ENCODE data around the gene ZDHHC18.

The ZDHHC18 gene

DNA sequence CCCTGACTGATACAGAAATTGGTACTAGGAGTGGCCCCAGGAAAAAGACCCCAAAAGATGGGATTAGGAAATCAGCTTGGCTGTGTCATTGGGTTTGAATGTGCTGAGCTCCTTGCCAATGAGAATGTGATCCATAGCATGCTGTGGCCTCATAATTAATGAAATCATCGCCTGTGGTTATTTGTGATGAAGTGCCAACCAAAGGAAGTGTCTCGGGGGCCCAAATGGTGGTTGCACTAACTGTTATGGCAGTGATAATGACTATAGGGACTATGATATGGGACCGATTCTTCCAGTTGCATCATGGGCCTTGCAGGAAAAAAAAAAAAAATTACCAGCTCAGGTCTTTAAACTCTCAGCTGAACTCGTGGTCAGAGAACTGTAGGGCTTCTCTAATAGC, 15.4 kb upstream of the ZDHHC18 start:
- Histone ChIP-seq H3K36me3 (replicated peaks; ENCODE audit: insufficient read depth, low read length) (no peaks in the 10 kb centered on the region), H4K20me1 (ENCODE audit: insufficient read depth, low read length) (no peaks in the 10 kb centered on the region), H2AFZ (ENCODE audit: low read length) (no peak overlapping the region), H3K4me1 (ENCODE audit: low read length) (no peaks in the 10 kb centered on the region), H3K9me2 (replicated peaks; ENCODE audit: insufficient read depth, low read length) (no peaks in the 10 kb centered on the region), H3K4me2 (ENCODE audit: low read depth, low read length) (no peak overlapping the region), H3K4me3 (ENCODE audit: low read length) (no peak overlapping the region), H3K9ac (ENCODE audit: low read length) (no peak overlapping the region), H3K79me2 (ENCODE audit: low read length) (no peaks in the 10 kb centered on the region), H3K27me3 (replicated peaks; ENCODE audit: insufficient read depth, low read length) (no peaks in the 10 kb centered on the region), H3F3A (ENCODE audit: insufficient read depth, low read length) (no peaks in the 10 kb centered on the region), H3K9me3 (replicated peaks; ENCODE audit: insufficient read depth, low read length) (no peaks in the 10 kb centered on the region), H3K27ac (ENCODE audit: low read length) (no peak overlapping the region)
- TF ChIP-seq, protein P1, sequence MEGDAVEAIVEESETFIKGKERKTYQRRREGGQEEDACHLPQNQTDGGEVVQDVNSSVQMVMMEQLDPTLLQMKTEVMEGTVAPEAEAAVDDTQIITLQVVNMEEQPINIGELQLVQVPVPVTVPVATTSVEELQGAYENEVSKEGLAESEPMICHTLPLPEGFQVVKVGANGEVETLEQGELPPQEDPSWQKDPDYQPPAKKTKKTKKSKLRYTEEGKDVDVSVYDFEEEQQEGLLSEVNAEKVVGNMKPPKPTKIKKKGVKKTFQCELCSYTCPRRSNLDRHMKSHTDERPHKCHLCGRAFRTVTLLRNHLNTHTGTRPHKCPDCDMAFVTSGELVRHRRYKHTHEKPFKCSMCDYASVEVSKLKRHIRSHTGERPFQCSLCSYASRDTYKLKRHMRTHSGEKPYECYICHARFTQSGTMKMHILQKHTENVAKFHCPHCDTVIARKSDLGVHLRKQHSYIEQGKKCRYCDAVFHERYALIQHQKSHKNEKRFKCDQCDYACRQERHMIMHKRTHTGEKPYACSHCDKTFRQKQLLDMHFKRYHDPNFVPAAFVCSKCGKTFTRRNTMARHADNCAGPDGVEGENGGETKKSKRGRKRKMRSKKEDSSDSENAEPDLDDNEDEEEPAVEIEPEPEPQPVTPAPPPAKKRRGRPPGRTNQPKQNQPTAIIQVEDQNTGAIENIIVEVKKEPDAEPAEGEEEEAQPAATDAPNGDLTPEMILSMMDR (IDR thresholded peaks at IDR 0.05; ENCODE audit: low read length), result no peak
- no peak for TF ChIP-seq EZH2phosphoT487 (IDR thresholded peaks at IDR 0.05; ENCODE audit: low read length)
- no peak for TF ChIP-seq EZH2 (optimal IDR thresholded peaks at IDR 0.05; ENCODE audit: low read depth, low read length)
- no peak for DNase-seq

DNA sequence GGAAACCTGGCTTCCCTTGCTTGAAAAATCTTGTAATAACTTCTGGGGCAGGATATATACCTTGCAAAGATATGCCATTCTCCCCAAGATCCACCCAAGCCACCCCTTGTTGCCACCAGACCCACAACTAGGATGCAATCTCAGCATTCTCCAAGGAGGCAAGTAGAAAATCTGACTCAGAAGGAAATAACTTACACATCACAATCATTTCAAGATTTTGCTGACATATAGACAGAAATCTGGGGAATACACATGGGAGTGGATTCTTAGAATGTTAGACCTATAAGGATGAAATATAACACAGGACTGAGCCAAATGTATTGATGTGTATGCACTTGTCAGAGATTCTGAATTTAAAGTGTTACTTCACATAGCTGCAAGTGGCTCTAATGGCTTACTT, 14.8 kb upstream of the ZDHHC18 start:
- Histone ChIP-seq H4K20me1 (ENCODE audit: insufficient read depth, low read length) (no peaks in the 10 kb centered on the region), H3K9me3 (replicated peaks; ENCODE audit: insufficient read depth, low read length) (no peaks in the 10 kb centered on the region), H3K4me2 (ENCODE audit: low read depth, low read length) (no peak overlapping the region), H3F3A (ENCODE audit: insufficient read depth, low read length) (no peaks in the 10 kb centered on the region), H3K36me3 (replicated peaks; ENCODE audit: insufficient read depth, low read length) (no peaks in the 10 kb centered on the region), H3K27ac (ENCODE audit: low read length) (no peak overlapping the region), H3K27me3 (replicated peaks; ENCODE audit: insufficient read depth, low read length) (no peaks in the 10 kb centered on the region), H3K9ac (ENCODE audit: low read length) (no peak overlapping the region), H3K4me3 (ENCODE audit: low read length) (no peak overlapping the region), H2AFZ (ENCODE audit: low read length) (no peak overlapping the region), H3K79me2 (ENCODE audit: low read length) (no peaks in the 10 kb centered on the region), H3K9me2 (replicated peaks; ENCODE audit: insufficient read depth, low read length) (no peaks in the 10 kb centered on the region), H3K4me1 (ENCODE audit: low read length) (no peaks in the 10 kb centered on the region)
- DNase-seq, result no peak
- no peak for TF ChIP-seq EZH2 (optimal IDR thresholded peaks at IDR 0.05; ENCODE audit: low read depth, low read length)
- TF ChIP-seq, protein P1 (IDR thresholded peaks at IDR 0.05; ENCODE audit: low read length), result no peak
- no peak for TF ChIP-seq EZH2phosphoT487 (IDR thresholded peaks at IDR 0.05; ENCODE audit: low read length)

DNA sequence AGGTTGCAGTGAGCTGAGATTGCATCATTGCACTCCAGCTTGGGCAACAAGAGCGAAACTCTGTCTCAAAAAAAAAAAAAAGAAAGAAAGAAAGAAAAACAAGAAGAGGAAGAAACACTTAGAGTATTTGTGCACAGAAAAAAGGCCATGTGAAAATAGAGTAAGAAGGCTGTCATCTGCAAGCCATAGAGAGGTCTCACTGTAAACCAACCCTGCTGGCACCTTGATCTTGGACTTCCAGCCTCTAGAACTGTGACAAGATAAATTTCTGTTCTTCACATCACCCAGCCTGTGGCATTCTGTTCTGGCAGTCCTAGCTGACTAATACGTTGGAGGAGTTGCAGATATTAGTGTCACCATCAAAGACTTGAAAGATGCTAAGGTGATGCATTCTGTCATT, 12.1 kb upstream of the ZDHHC18 start:
- no peaks in the 10 kb centered on the region for H3F3A ChIP-seq (ENCODE audit: insufficient read depth, low read length)
- no peaks in the 10 kb centered on the region for H3K27me3 ChIP-seq (replicated peaks; ENCODE audit: insufficient read depth, low read length)
- H3K4me2 ChIP-seq (ENCODE audit: low read depth, low read length), result no peak overlapping the region
- H3K79me2 ChIP-seq (ENCODE audit: low read length), result no peaks in the 10 kb centered on the region
- DNase-seq, result no peak
- no peaks in the 10 kb centered on the region for H4K20me1 ChIP-seq (ENCODE audit: insufficient read depth, low read length)
- H3K36me3 ChIP-seq (replicated peaks; ENCODE audit: insufficient read depth, low read length), result no peaks in the 10 kb centered on the region
- H3K9me2 ChIP-seq (replicated peaks; ENCODE audit: insufficient read depth, low read length), result no peaks in the 10 kb centered on the region
- H3K4me1 ChIP-seq (ENCODE audit: low read length), result no peaks in the 10 kb centered on the region
- H3K9ac ChIP-seq (ENCODE audit: low read length), result no peak overlapping the region
- TF ChIP-seq EZH2phosphoT487 (IDR thresholded peaks at IDR 0.05; ENCODE audit: low read length) (no peak), EZH2 (optimal IDR thresholded peaks at IDR 0.05; ENCODE audit: low read depth, low read length) (no peak)
- TF ChIP-seq, protein P1 (IDR thresholded peaks at IDR 0.05; ENCODE audit: low read length), result no peak
- no peak overlapping the region for H3K4me3 ChIP-seq (ENCODE audit: low read length)
- no peaks in the 10 kb centered on the region for H3K9me3 ChIP-seq (replicated peaks; ENCODE audit: insufficient read depth, low read length)
- no peak overlapping the region for H3K27ac ChIP-seq (ENCODE audit: low read length)
- no peak overlapping the region for H2AFZ ChIP-seq (ENCODE audit: low read length)
